WI38 (cell line): Measurements from ENCODE around the gene SCMH1.
A peak's percentile ranks its signal among the peaks of the same experiment; 100 is the strongest.
"Not testable (repeated sequence)": the region's sequence is repeated elsewhere in the genome, so short reads cannot be mapped to it uniquely, and the experiment has no call there.

Experiments used
- H3K4me3 ChIP-seq: 2 replicates; pipeline ENCODE4 v1.5.1; 2011; ENCODE audit warnings: low read depth, mild to moderate bottlenecking, control low read depth, low read length
- CTCF ChIP-seq: IDR thresholded peaks from 2 replicates; pipeline ENCODE4 v1.5.1; 2012; ENCODE audit warnings: low read depth, mild to moderate bottlenecking, control low read depth, low read length

Gene SCMH1

GRCh38 chr1:41152622-41153044 lies 89.5 kb downstream of the SCMH1 start:
- H3K4me3 ChIP-seq: no peak overlapping the region
- no peak for TF ChIP-seq CTCF

GRCh38 chr1:41151846-41152245 lies 90.3 kb downstream of the SCMH1 start:
- TF ChIP-seq CTCF: no peak

DNA sequence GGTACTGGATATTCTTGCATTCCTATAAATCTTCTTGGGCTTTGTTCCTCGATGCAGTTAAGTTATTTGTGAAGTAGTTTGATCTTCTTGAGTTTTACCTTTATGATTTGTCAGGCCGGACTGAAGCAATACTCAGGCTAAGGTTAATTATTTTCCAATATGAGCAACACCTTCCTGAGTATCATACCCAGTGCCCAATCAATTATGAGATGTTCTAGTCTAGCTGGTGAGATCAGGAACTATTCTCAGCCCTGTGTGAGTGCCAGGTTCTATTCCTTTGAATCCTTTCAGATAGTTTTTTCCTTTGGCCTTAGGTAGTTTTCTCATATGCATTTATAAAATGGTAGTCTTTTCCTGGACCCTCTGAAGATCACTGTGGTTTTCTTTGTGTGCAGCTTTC lies 92.5 kb downstream of the SCMH1 start:
- H3K4me3 ChIP-seq: no peak overlapping the region
- no peak for TF ChIP-seq CTCF

More at GRCh38 chr1:41151846-41152245, 90.3 kb downstream of the SCMH1 start:
- H3K4me3 ChIP-seq: no peak overlapping the region

DNA sequence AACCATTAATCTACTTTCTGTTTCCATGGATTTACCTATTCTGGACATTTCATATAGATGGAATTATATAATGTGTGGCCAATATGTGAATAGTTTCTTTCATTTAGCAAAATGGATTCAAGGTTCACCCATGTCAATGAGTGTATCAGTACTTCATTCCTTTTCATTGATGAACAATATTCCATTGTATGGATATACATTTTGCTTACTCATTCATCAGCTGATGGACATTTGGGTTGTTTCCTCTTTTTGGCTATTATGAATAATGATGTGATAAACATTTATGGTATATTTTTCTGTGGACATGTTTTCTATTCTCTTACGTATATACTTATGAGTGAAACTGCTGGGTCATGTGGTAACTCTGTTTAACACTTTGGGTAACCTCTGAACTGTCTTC lies 97.8 kb downstream of the SCMH1 start:
- no peak overlapping the region for H3K4me3 ChIP-seq
- TF ChIP-seq CTCF: no peak

- H3K4me3 ChIP-seq: no peak overlapping the region
- no peak for TF ChIP-seq CTCF
Measured at GRCh38 chr1:41138549-41138948, 103.6 kb downstream of the SCMH1 start.

DNA sequence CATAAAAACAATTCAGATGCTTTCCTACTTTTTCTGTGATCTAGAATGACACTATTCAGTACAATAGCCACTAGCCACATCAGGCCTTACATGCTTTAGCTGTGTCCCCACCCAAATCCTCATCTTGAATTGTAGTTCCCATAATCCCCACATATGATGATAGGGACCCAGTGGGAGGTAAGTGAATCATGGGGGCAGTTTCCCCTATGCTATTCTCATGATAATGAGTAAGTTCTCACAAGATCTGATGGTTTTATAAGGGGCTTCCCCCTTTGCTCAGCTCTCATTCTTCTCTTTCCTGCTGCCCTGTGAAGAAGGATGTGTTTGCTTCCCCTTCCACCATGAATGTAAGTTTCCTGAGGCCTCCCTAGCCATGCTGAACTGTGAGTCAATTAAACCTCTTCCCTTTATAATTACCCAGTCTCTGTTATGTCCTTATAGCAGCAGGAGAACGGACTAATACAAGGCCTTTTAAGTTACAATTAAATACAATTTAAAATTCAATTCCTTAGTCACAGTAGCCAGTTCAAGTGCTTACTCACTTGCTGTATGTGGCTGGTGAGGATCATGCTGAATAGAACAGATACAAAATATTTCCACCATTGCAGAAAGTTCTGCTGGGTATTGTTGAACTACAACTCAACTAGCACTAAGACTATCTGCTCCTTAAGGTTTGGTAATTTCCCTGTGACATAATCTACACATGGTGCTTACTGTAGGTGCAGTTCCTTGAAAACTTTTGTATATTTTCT lies 106.7 kb downstream of the SCMH1 start:
- TF ChIP-seq CTCF: no peak
- no peak overlapping the region for H3K4me3 ChIP-seq

DNA sequence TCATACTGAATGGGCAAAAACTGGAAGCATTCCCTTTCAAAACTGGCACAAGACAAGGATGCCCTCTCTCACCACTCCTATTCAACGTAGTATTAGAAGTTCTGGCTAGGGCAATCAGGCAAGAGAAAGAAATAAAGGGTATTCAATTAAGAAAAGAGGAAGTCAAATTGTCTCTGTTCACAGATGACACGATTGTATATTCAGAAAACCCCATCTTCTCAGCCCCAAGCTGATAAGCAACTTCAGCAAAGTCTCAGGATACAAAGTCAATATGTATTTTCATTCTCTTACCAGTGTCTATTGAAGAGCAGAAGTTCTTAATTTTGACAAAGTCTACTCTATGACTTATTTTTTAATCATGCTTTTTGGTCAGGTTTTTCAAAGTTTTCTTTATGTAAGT lies 107.8 kb downstream of the SCMH1 start:
- H3K4me3 ChIP-seq: not testable (repeated sequence)

- peak; percentile 49 for TF ChIP-seq CTCF
- H3K4me3 ChIP-seq: no peak overlapping the region
Measured at GRCh38 chr1:41122851-41123518, 119.1 kb downstream of the SCMH1 start.
